COR-L47 (cell line): ENCODE data around the gene ZNF750.

Experiments used
- DNase-seq: peaks from one replicate; lab custom pipeline; 2025; lab: John Stamatoyannopoulos, UW

Gene ZNF750

GRCh38 chr17:82812058-82812457, 27.8 kb downstream of the ZNF750 start:
- DNase-seq, result no peak

DNA sequence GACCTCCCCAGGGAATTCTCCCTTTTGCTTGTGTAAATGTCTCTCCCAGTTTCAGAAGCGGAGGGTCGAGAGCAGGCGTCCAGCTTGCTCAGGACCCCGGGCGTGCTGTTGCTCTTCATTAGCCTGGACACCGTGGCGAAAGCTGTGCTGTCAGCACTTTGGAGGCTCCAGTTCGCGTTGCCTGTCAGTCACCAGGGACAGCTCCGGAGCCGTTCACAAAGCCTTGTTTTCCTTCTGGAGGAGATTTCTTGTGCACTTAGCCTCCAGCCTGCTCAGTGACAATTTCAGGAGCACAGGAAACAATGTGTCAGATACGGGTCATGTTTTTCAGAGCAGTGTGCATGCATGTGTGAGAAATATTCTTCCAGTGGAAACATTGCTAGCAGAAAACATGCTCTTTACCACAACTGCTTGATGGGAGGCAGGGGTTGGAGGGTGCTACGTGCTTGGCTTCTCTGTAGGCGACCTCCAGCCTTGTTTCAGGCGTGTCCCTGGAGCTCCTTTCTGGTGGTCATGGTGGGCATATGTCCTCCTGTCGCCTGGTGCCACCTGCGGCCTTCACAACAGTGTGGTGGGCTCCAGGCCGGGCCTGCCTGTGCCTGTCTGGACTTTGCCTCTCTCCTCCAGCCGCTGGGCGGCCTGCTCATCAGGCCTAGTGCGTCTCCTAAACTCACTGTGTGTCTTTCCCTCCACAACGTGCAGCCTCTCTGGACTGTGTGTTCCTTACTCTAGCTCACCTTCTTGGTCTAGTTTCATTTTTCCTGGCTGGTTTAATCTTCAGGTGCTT, 29.0 kb downstream of the ZNF750 start:
- no peak for DNase-seq

DNA sequence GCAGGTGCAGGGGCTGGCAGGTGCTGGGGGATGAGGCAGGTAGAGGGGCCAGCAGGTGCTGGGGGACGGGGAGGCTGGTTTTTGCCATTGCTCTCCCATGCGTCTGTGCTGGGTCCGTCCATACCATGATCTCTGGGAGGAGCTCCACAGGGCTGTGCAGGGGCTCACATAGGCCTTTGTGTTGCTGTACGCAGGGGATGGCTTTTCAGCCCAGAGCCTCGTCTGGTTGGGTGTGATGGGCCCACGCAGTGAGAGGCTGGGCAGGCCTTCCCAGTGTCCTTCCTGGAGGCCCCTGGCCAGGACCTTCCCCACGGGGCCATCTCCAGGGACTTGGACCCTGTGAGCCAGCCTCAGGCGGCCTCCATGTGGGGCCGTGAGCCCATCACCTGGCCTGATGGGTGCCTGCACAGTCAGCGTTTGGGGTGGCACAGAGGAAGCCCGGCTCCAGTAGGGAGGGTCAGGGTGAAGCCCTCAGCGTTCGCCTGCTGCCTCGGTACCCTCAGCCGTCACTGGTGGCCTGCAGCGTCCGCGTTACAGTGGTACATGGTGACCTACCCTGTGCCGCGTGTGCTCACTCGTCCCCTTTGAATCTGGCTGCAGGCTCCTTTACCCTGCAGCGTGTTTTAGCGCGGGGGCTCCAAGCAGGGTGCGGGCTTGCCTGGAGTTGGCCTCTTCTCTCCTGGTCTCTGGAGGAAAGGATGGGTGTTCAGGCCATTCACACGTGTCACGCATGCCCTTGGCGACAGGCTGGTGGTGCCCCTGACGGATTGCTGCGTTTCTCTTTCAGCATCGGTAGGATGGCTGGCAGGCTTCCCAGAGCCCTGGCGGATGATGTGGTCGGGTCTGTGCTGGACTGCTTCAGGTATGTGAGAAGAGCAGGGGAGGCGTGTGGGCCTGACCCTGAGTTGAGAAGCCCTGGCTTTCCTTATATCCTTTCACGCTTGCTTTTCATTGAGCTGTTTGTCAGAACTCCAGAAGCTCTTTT, 30.6 kb downstream of the ZNF750 start:
- no peak for DNase-seq

DNA sequence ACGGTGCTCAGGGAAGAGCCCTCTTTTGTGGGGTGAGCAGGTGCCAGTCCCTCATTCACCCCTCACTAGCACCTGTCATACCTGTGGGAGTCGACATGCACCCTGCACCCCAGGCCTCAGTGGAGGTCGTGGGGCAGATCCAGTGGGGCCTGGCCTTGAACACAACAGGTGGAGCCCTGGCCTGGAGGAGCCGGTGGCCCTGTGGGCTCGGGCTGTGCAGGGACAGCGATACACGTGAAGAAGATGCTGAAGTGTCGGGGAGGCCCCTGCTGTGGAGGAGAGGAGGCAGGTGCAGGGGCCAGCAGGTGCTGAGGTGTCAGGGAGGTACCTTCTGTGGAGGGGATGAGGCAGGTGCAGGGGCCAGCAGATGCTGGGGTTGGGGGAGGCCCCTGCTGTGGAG, 31.8 kb downstream of the ZNF750 start:
- no peak for DNase-seq

GRCh38 chr17:82807562-82807961, 32.3 kb downstream of the ZNF750 start:
- no peak for DNase-seq

DNA sequence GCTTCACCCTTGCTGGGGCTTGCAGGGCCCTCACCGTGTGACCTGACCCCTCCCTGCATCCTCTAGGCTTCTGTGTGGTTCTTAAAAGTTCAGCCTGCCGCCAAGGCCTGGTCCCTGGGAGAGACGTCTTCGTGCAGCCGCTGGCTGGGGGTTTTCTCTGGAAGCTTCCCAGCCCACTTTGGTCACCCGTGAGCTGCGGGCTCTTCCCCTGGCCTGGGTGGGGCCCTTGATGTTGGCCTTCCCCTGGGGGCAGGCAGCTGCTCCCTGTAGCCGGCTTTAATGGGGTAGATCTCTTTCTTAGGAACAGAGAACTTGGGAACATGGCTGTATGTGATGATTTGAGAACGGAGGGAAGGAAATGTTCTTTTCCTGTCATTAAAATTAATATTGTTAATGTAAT, 32.7 kb downstream of the ZNF750 start:
- DNase-seq, result no peak

GRCh38 chr17:82806645-82807044, 33.2 kb downstream of the ZNF750 start:
- DNase-seq, result no peak

- no peak for DNase-seq
Measured at GRCh38 chr17:82805823-82806222, 34.0 kb downstream of the ZNF750 start.

DNA sequence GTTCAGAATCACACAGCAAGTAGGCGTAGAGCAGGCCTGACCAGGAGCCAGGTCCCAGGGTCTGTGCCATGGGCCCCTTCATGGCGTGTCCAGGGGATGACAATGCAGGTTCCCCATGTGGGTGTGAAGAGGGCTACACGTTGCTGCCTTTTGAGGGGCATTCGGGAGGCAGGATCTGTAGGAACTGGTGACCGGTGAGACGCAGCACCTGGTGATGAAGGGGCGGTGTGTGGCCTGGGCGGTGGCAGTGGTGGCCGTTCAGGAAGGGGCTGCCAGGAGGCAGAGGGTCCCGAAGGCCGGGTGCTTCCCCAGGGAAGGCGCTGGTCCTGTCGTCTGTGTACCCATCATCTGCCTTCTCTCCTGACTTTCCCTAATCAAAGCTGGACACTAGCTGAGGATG, 34.6 kb downstream of the ZNF750 start:
- DNase-seq, result no peak

DNA sequence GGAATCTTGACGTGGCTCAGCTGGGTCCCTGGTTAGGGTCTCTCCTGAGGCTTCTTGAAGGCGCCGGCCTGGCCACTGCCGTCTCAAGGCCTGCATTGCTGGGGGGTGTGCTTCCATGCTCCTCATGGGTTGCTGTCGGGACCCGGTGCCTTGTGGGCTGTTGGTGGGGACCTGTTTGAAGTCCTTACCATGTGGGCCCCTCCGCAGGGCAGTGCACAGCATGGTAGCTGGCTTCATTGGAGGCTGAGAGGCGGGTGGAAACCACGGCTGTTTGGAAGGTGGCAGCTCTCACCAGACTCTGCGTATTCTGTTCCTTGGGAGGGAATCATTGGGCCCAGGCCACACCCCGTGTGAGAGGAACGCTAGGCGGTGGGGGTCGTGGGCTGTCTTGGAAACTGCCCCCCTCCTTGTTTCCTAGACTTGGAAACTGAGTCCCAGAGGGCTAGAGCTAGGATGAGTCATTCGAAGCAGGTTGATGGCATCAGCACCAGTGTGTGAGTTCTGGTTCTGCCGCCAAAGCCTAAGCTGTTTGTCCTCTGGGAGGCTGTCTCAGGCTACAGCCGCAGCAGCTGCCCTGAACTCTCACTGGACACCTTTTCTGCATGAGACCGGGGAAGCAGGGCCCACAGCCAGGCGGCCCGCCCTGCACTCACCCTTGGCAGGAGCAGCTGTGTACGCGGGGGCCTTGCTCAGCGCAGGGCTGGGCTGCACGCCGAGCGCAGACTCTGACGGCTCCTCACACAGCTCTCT, 35.2 kb downstream of the ZNF750 start:
- DNase-seq, result no peak

DNA sequence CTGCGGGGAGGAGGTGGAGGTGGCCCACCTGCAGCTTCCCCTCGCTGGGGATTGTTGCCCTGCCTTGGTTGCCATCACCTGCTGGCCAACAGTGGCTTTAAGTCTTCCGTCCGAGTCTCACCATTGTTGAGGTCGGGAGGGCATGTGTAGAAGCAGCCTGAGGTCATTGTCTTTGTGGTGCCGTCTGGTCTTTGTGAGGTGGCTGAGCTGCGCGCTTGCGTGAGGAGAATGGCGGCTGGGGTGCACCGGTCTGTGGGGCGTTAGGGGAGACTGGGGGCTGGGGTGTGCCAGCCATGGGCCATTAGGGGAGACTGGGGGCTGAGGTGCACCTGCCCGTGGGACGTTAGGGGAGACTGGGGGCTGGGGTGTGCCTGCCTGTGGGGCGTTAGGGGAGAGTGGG, 36.2 kb downstream of the ZNF750 start:
- no peak for DNase-seq

GRCh38 chr17:82803185-82803584, 36.6 kb downstream of the ZNF750 start:
- DNase-seq, result no peak

- no peak for DNase-seq
Measured at GRCh38 chr17:82802075-82802780, 37.6 kb downstream of the ZNF750 start.

DNA sequence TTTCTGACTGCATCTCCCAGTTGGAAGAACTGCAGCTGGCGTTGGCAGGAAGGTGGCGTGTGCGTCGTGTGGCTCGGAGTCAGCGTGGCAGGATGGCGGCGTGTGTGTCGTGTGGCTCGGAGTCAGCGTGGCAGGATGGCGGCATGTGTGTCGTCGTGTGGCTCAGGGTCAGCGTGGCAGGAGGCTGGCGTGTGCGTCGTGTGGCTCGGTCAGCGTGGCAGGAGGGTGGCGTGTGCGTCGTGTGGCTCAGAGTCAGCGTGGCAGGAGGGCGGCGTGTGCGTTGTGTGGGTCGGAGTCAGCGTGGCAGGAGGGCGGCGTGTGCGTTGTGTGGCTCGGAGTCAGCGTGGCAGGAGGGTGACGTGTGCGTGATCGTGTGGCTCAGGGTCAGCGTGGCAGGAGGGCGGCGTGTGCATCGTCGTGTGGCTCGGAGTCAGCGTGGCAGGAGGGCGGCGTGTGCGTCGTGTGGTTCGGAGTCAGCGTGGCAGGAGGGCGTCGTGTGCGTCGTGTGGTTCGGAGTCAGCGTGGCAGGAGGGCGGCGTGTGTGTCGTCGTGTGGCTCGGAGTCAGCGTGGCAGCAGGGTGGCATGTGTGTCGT, 38.3 kb downstream of the ZNF750 start:
- no peak for DNase-seq

DNA sequence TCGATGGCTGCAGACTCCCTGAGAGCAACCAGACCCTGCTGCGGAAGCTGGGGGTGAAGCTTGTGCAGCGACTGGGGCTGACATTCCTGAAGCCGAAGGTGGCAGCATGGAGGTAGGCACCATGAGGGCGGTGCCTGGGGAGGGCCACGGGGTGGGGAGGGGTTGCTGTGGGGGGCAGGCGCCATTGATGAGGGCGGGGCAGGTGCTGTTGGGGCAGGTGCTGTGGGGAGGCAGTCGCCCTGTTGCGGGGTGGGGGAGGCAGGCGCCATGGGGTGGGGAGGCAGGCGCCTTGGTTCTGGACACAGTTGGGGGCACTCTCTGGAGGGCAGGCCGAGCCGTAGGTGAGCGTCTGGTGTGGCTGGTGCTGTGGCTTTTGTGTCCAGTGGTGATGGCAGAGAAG, 38.9 kb downstream of the ZNF750 start:
- no peak for DNase-seq

- no peak for DNase-seq
Measured at GRCh38 chr17:82799591-82799990, 40.2 kb downstream of the ZNF750 start.

GRCh38 chr17:82798752-82799151, 41.1 kb downstream of the ZNF750 start:
- DNase-seq, result no peak

DNA sequence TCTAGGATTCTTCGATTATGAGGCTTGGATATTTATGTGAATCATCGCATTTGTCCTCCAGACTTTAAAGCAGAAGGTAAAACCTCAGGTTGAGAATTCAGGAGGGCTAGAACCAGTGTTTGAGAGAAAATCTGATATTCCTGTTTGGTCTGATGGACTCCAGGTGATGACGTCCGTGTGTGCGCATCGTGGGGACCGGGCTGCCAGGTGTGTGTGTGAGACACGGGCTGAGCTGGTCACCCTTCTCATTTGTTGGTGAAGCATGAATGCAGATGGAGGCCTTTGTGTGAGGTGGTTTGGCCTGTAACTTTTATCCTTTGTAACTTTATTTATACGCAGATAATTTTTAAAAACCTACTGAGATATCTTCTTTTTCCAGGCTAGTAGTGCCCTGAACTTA, 42.8 kb downstream of the ZNF750 start:
- no peak for DNase-seq

DNA sequence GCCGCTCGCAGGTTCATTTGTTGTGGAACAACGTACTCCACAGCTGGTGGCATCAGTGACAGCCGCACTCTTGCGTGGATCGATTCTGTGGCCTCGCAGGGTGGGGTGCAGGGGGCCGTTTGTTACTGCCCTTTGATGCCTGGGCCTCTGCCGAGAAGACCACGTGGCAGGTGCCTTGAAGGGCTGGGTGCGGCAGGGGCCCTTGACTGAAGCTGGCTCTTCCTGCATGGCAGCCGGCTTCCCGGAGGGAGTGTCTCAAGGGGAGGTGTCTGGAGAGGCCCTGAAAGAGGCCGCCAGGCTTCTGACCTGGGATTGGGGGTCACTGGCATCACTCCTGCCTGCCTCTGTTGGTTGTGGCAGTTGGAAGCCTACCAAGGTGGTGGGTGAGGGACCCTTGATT, 44.2 kb downstream of the ZNF750 start:
- DNase-seq, result no peak

- DNase-seq, result no peak
Measured at GRCh38 chr17:82794781-82795482, 44.9 kb downstream of the ZNF750 start.
